GM23248 (cell line): ENCODE results near the gene BMPR2. TPM values are rescaled to one million over a fixed set of nuclear protein-coding genes. Genes with fewer than 3 reads are reported as not detected.

Experiments
- DNase-seq: peaks from one replicate; pipeline ENCODE4 v3.0.0-alpha.2; 2015
- H2AFZ ChIP-seq: fragments of 200-600 bp; sonication (generic); 2 replicates; pipeline ENCODE4 v1.6.1; 2016; ENCODE audit warnings: antibody characterized with exemption
- H3F3A ChIP-seq: fragments of 200-600 bp; sonication (generic); 2 replicates; pipeline ENCODE4 v1.6.1; 2016; ENCODE audit warnings: mild to moderate bottlenecking, antibody characterized with exemption, mixed run types; ENCODE audit not compliant: insufficient read depth
- H3K27ac ChIP-seq: fragments of 200-600 bp; sonication (generic); 2 replicates; pipeline ENCODE4 v1.5.1; 2016; ENCODE audit warnings: mild to moderate bottlenecking
- H3K27me3 ChIP-seq: fragments of 200-600 bp; sonication (generic); replicated peaks from 2 replicates; pipeline ENCODE4 v1.6.1; 2016; ENCODE audit warnings: mild to moderate bottlenecking; ENCODE audit not compliant: insufficient read depth
- H3K36me3 ChIP-seq: fragments of 200-600 bp; sonication (generic); 2 replicates; pipeline ENCODE4 v1.6.1; 2016; ENCODE audit warnings: low read depth, mild to moderate bottlenecking
- H3K4me1 ChIP-seq: fragments of 200-600 bp; sonication (generic); 2 replicates; pipeline ENCODE4 v1.6.1; 2016; ENCODE audit warnings: mild to moderate bottlenecking; ENCODE audit not compliant: insufficient read depth
- H3K4me2 ChIP-seq: fragments of 200-600 bp; sonication (generic); one replicate; pipeline ENCODE4 v1.6.1; 2016; ENCODE audit warnings: mild to moderate bottlenecking; ENCODE audit not compliant: unreplicated experiment
- H3K4me3 ChIP-seq: fragments of 200-600 bp; sonication (generic); 2 replicates; pipeline ENCODE4 v1.5.1; 2016; ENCODE audit warnings: mild to moderate bottlenecking
- H3K79me2 ChIP-seq: fragments of 200-600 bp; sonication (generic); 2 replicates; pipeline ENCODE4 v1.6.1; 2016; ENCODE audit warnings: mild to moderate bottlenecking; ENCODE audit not compliant: insufficient read depth
- H3K9ac ChIP-seq: fragments of 200-600 bp; sonication (generic); 2 replicates; pipeline ENCODE4 v1.6.1; 2016; ENCODE audit warnings: mild to moderate bottlenecking
- H3K9me2 ChIP-seq: fragments of 200-600 bp; sonication (generic); 2 replicates; pipeline ENCODE4 v1.6.1; 2016; ENCODE audit warnings: mixed run types, mild to moderate bottlenecking, moderate library complexity; ENCODE audit not compliant: insufficient read depth
- H3K9me3 ChIP-seq: fragments of 200-600 bp; sonication (generic); one replicate; pipeline ENCODE4 v1.6.1; 2017; ENCODE audit warnings: low read depth
- H4K20me1 ChIP-seq: fragments of 200-600 bp; sonication (generic); 2 replicates; pipeline ENCODE4 v1.6.0; 2016; ENCODE audit not compliant: insufficient read depth
- EZH2 ChIP-seq: fragments of 200-600 bp; sonication (generic); IDR thresholded peaks from 2 replicates; pipeline ENCODE4 v1.6.1; 2018; ENCODE audit warnings: antibody characterized with exemption, mild to moderate bottlenecking; ENCODE audit not compliant: insufficient read depth, poor library complexity, severe bottlenecking
- EZH2phosphoT487 ChIP-seq: fragments of 200-600 bp; sonication (generic); IDR thresholded peaks from 2 replicates; pipeline ENCODE4 v1.6.1; 2018; ENCODE audit warnings: antibody characterized with exemption, moderate library complexity, mild to moderate bottlenecking, low read depth; ENCODE audit not compliant: insufficient read depth
- WGBS, 2 experiments: methylation state at CpG; one replicate each; pipeline ENCODE4 v1.1.6; 2015 to 2017; ENCODE audit warnings: low lambda C conversion rate in 2 of 2, low coverage in 1 of 2; ENCODE audit errors: missing lambda C conversion rate in 2 of 2; 5-methylcytosine and 5-hydroxymethylcytosine counted together
- in situ Hi-C: fragments of 300-500 bp; cut with MboI; formaldehyde crosslinking; loops from 2 replicates; pipeline ENCODE4 v1.15.0; 2020
- polyA plus RNA-seq: library from polyadenylated mRNA; unstranded; fragments of >200 nt; fragmentation: Nextera tagmentation; extraction: Ambion mirVana; gene quantifications from 2 replicates; pipeline ENCODE4 v1.2.1, GENCODE V29; 2016
- total RNA-seq: library from RNA; depleted of rRNA; stranded (reverse); fragments of >200 nt; shearing (Covaris generic); gene quantifications from 2 replicates; pipeline ENCODE4 v1.2.3, GENCODE V29; 2014

BMPR2 gene
- total and polyA plus RNA-seq, 2 experiments from 2014 or later = 17.8 to 31.3 TPM

- Histone ChIP-seq H3F3A (0 out of 2 replicates have a peak, but pooled peaks cover 4% of the 10 kb centered on the region), H3K9me2 (no peaks in the 10 kb centered on the region), H3K9me3 (no peaks in the 10 kb centered on the region), H3K4me3 (no peak overlapping the region), H3K4me1 (peaks cover 9% of the 10 kb centered on the region), H4K20me1 (no peaks in the 10 kb centered on the region), H3K4me2 (no peak overlapping the region), H3K9ac (no peak overlapping the region), H2AFZ (no peak overlapping the region), H3K27ac (no peak overlapping the region), H3K27me3 (no peaks in the 10 kb centered on the region), H3K79me2 (peaks cover 77% of the 10 kb centered on the region), H3K36me3 (peaks cover 18% of the 10 kb centered on the region)
- TF ChIP-seq EZH2 (no peak), EZH2phosphoT487 (no peak)
- 97 to 98% methylated on average over 2 to 3 of the region's 3 CpGs for WGBS, 2 experiments
- DNase-seq = no peak
- in situ Hi-C loops = no loop called here
These were observed 112.5 kb downstream of the BMPR2 start for GRCh38 chr2:202488671-202489070.

- Histone ChIP-seq H3K9me3 (no peaks in the 10 kb centered on the region), H3K4me3 (no peak overlapping the region), H3K4me2 (no peak overlapping the region), H3K9ac (no peak overlapping the region), H3K9me2 (no peaks in the 10 kb centered on the region), H3K27ac (no peak overlapping the region), H3K36me3 (peaks cover 18% of the 10 kb centered on the region), H3K4me1 (peaks cover 18% of the 10 kb centered on the region), H2AFZ (no peak overlapping the region), H3F3A (peaks cover 10% of the 10 kb centered on the region; the same call in 1 of the 2 replicates), H4K20me1 (no peaks in the 10 kb centered on the region), H3K79me2 (peaks cover 77% of the 10 kb centered on the region), H3K27me3 (no peaks in the 10 kb centered on the region)
- no peak for TF ChIP-seq EZH2phosphoT487
- TF ChIP-seq EZH2 = no peak
- no peak for DNase-seq
- in situ Hi-C loops = no loop called here
These were observed 114.4 kb downstream of the BMPR2 start for GRCh38 chr2:202490479-202490878.

GRCh38 chr2:202491514-202491913, 115.4 kb downstream of the BMPR2 start:
- Histone ChIP-seq H3K27ac (no peak overlapping the region), H3K36me3 (peaks cover 18% of the 10 kb centered on the region), H3K9me3 (no peaks in the 10 kb centered on the region), H3K79me2 (peaks cover 74% of the 10 kb centered on the region), H2AFZ (no peak overlapping the region), H3K9me2 (no peaks in the 10 kb centered on the region), H3K4me2 (no peak overlapping the region), H3F3A (peaks cover 10% of the 10 kb centered on the region; the same call in 1 of the 2 replicates), H3K9ac (no peak overlapping the region), H3K27me3 (no peaks in the 10 kb centered on the region), H3K4me3 (no peak overlapping the region), H3K4me1 (peaks cover 18% of the 10 kb centered on the region), H4K20me1 (no peaks in the 10 kb centered on the region)
- DNase-seq = no peak
- in situ Hi-C loops = no loop called here
- WGBS, 2 experiments = 98 to 100% methylated on average over 4 of the region's 4 CpGs
- no peak for TF ChIP-seq EZH2
- TF ChIP-seq EZH2phosphoT487 = no peak

- in situ Hi-C loops = no loop called here
- peak overlapping the region; percentile 46 for H3K4me2 ChIP-seq
These were observed 118.4 kb downstream of the BMPR2 start for GRCh38 chr2:202494300-202495229.

More at GRCh38 chr2:202494300-202495229, 118.4 kb downstream of the BMPR2 start:
- Histone ChIP-seq H3K79me2 (peaks cover 53% of the 10 kb centered on the region), H4K20me1 (no peaks in the 10 kb centered on the region), H3F3A (peaks cover 10% of the 10 kb centered on the region; the same call in 1 of the 2 replicates), H3K9me3 (no peaks in the 10 kb centered on the region), H3K27ac (peak overlapping the region; percentile 48), H3K27me3 (no peaks in the 10 kb centered on the region), H3K4me3 (peak overlapping the region; percentile 16), H2AFZ (no peak overlapping the region), H3K36me3 (peaks cover 8% of the 10 kb centered on the region; the same call in 1 of the 2 replicates), H3K9ac (peak overlapping the region; percentile 28; the same call in 1 of the 2 replicates), H3K4me1 (peaks cover 18% of the 10 kb centered on the region), H3K9me2 (no peaks in the 10 kb centered on the region)
- TF ChIP-seq EZH2phosphoT487 (no peak), EZH2 (no peak)
- DNase-seq = peak; percentile 86
- WGBS, 2 experiments = 63 to 67% methylated on average over 13 of the region's 13 CpGs
